ENCODE data around the gene RAET1E. TPM values are rescaled to one million over a fixed set of nuclear protein-coding genes. Genes with fewer than 3 reads are reported as not detected.

The RAET1E gene
- total and polyA plus RNA-seq, 7 donors, result 0.04 to 17.2 (median 3.1) TPM

DNA sequence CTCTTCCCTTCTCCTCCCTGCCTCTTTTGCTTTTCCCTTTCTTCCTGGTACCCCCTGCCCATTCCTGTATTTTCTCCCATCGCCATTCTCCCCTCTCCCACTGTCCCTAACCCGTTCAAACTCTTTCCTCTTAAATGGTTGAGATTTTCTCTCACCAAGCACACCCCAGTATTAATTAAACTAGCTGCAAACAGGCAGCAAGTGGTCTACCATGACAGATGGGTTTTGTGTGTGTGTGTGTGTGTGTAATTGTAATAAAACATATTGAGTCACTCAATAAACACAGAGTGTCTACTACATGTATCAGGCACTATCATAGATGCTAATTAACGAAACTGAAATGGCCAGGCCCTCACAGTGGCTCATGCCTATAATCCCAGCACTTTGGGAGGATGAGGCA lies 6.7 kb downstream of the RAET1E start:
- Histone ChIP-seq H3K27me3 (ENCODE audit: insufficient read depth in 3 of 3, low read length in 2 of 3) (no peaks in the 10 kb centered on the region), H3K4me3 (no peak overlapping the region), H3K27ac (peak overlapping the region; percentile 76), H3K9me3 (no peaks in the 10 kb centered on the region), H3K36me3 (ENCODE audit: insufficient read depth in 1 of 2, low read depth in 1 of 2) (no peaks in the 10 kb centered on the region), H3K4me1 (peaks cover 45% of the 10 kb centered on the region)
- intact Hi-C loops (cut with DNase I), result loop anchor here in 1 of 2 donors (10.0 kb wide), 1 partner anchor 46 kb away; no protein-coding TSS in a partner anchor
- WGBS, 3 donors, result 86 to 91% (median 89%) methylated on average over 3 of the region's 3 CpGs
- TF ChIP-seq, protein P1, sequence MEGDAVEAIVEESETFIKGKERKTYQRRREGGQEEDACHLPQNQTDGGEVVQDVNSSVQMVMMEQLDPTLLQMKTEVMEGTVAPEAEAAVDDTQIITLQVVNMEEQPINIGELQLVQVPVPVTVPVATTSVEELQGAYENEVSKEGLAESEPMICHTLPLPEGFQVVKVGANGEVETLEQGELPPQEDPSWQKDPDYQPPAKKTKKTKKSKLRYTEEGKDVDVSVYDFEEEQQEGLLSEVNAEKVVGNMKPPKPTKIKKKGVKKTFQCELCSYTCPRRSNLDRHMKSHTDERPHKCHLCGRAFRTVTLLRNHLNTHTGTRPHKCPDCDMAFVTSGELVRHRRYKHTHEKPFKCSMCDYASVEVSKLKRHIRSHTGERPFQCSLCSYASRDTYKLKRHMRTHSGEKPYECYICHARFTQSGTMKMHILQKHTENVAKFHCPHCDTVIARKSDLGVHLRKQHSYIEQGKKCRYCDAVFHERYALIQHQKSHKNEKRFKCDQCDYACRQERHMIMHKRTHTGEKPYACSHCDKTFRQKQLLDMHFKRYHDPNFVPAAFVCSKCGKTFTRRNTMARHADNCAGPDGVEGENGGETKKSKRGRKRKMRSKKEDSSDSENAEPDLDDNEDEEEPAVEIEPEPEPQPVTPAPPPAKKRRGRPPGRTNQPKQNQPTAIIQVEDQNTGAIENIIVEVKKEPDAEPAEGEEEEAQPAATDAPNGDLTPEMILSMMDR (IDR thresholded peaks at IDR 0.05), result no peak
- ATAC-seq (no peak), DNase-seq (no peak)

DNA sequence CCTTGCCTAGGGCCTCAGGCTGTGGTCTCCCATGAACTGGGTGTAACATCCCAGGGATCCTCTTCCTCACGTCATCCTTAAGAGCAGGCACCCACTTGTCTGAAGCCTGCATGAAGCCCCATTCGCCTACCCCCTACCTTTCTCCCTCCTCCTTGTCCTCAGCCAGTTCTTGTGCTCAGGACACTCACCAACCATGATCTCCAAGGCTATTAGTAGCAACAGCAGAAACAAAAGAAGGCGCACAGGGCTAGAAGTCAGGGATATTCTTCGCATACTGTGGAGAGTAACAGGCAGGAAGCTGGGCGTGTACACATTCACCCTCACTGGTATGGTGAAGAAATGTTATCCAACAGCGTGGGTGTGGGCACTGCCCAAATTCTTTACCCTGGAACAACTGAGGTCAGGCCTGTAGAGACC lies 7.3 kb downstream of the RAET1E start:
- TF ChIP-seq, protein P1 (IDR thresholded peaks at IDR 0.05), result no peak
- 51 to 60% (median 51%) methylated on average over 6 of the region's 6 CpGs for WGBS, 3 donors
- Histone ChIP-seq H3K4me3 (no peak overlapping the region), H3K27ac (peak overlapping the region; percentile 76), H3K36me3 (ENCODE audit: insufficient read depth in 1 of 2, low read depth in 1 of 2) (no peaks in the 10 kb centered on the region), H3K4me1 (peaks cover 41% of the 10 kb centered on the region), H3K27me3 (ENCODE audit: insufficient read depth in 3 of 3, low read length in 2 of 3) (no peaks in the 10 kb centered on the region), H3K9me3 (no peaks in the 10 kb centered on the region)
- peak; percentile 36 to 65 (median 56) for ATAC-seq
- DNase-seq, result no peak
- intact Hi-C loops (cut with DNase I), result loop anchor here in 1 of 2 donors (10.0 kb wide), 1 partner anchor 46 kb away; no protein-coding TSS in a partner anchor

DNA sequence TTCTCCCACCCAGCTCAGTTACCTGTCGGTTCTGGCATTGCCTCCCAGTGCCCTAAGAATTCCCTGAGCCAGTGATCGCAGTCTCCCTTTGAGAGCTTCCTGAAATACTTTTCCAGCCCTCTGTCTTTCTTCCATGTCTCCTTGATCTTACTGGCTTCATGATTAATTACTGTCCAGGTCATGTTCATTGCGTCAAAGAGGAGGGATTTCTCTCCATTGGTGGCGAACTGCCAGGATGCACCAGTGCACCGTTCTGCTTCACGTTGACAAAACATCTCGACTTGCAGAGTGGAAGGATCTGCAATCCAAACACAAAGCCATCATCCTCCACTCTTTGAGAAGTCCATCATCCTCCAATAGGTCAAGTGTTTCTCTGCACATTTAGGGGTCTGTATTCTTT lies 8.6 kb downstream of the RAET1E start:
- H3K27ac ChIP-seq, result peak overlapping the region; percentile 63
- no peaks in the 10 kb centered on the region for H3K36me3 ChIP-seq (ENCODE audit: insufficient read depth in 1 of 2, low read depth in 1 of 2)
- intact Hi-C loops (cut with DNase I), result no loop called here
- 73 to 82% (median 75%) methylated on average over 7 of the region's 7 CpGs for WGBS, 3 donors
- DNase-seq, result no peak
- TF ChIP-seq, protein P1 (IDR thresholded peaks at IDR 0.05), result no peak
- no peaks in the 10 kb centered on the region for H3K9me3 ChIP-seq
- H3K4me1 ChIP-seq, result peaks cover 28% of the 10 kb centered on the region
- H3K27me3 ChIP-seq (ENCODE audit: insufficient read depth in 3 of 3, low read length in 2 of 3), result no peaks in the 10 kb centered on the region
- H3K4me3 ChIP-seq, result no peak overlapping the region
- ATAC-seq, result peak in 1 of 4 donors; percentile 31

- intact Hi-C loops (cut with DNase I), result no loop called here
- H3K27me3 ChIP-seq (ENCODE audit: insufficient read depth in 3 of 3, low read length in 2 of 3), result no peaks in the 10 kb centered on the region
- DNase-seq, result no peak
- peak overlapping the region; percentile 63 for H3K27ac ChIP-seq
- WGBS, 3 donors, result 21 to 38% (median 38%) methylated on average over 1 of the region's 1 CpG
- H3K36me3 ChIP-seq (ENCODE audit: insufficient read depth in 1 of 2, low read depth in 1 of 2), result no peaks in the 10 kb centered on the region
- peak; percentile 84 to 89 (median 86) for ATAC-seq
- H3K4me3 ChIP-seq, result no peak overlapping the region
- TF ChIP-seq, protein P1 (IDR thresholded peaks at IDR 0.05), result no peak
- no peaks in the 10 kb centered on the region for H3K9me3 ChIP-seq
- H3K4me1 ChIP-seq, result peaks cover 28% of the 10 kb centered on the region
Observed at GRCh38 chr6:149888659-149889058, 9.3 kb downstream of the RAET1E start.

DNA sequence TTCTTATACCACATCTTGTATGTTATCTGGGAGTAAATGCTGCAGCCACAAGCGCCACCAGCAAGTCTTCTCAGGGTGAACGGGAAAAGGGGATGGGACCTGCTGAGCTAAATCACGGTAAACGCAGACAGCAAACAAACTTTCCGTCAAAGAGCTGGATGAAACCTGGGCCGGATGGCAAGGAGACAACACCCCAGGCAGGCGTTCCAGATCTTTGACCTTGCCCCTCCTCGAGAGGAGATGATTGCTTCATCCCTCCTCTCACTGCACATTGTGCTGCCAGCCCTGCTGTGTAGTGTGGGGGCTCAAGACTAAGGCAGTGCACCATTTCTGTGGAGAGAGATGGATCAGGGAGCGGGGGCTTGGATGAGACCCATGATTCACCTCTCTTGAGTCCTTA lies 9.8 kb downstream of the RAET1E start:
- intact Hi-C loops (cut with DNase I), result no loop called here
- peaks cover 28% of the 10 kb centered on the region for H3K4me1 ChIP-seq
- TF ChIP-seq, protein P1 (IDR thresholded peaks at IDR 0.05), result no peak
- DNase-seq (no peak), ATAC-seq (peak; percentile 27 to 67 (median 46))
- H3K36me3 ChIP-seq (ENCODE audit: insufficient read depth in 1 of 2, low read depth in 1 of 2), result no peaks in the 10 kb centered on the region
- H3K27me3 ChIP-seq (ENCODE audit: insufficient read depth in 3 of 3, low read length in 2 of 3), result no peaks in the 10 kb centered on the region
- no peak overlapping the region for H3K4me3 ChIP-seq
- 56 to 82% (median 66%) methylated on average over 9 of the region's 9 CpGs for WGBS, 3 donors
- peak overlapping the region; percentile 62 for H3K27ac ChIP-seq
- H3K9me3 ChIP-seq, result no peaks in the 10 kb centered on the region
